ENCODE data around the gene HID1. TPM values are rescaled to one million over a fixed set of nuclear protein-coding genes. Genes with fewer than 3 reads are reported as not detected.
"Not testable (repeated sequence)": the region's sequence is repeated elsewhere in the genome, so short reads cannot be mapped to it uniquely, and the experiment has no call there.

HID1 gene
- total RNA-seq, 1 experiment from 2014 or later = 27.5 TPM

GRCh38 chr17:75001915-75002843 lies 29.6 kb upstream of the HID1 start:
- no peak for DNase-seq (ENCODE audit: low spot score)

- no peak for DNase-seq (ENCODE audit: low spot score)
Measured at GRCh38 chr17:74999523-74999922, 27.0 kb upstream of the HID1 start.

- no peak for DNase-seq (ENCODE audit: low spot score)
Measured at GRCh38 chr17:74998783-74999182, 26.2 kb upstream of the HID1 start.

GRCh38 chr17:74995847-74996246 lies 23.3 kb upstream of the HID1 start:
- DNase-seq (ENCODE audit: low spot score) = no peak

- no peak for DNase-seq (ENCODE audit: low spot score)
Measured at GRCh38 chr17:74994440-74994839, 21.9 kb upstream of the HID1 start.

GRCh38 chr17:74992223-74992622 lies 19.7 kb upstream of the HID1 start:
- DNase-seq (ENCODE audit: low spot score) = no peak

- DNase-seq (ENCODE audit: low spot score) = no peak
Measured at GRCh38 chr17:74990581-74991105, 18.1 kb upstream of the HID1 start.

GRCh38 chr17:74987909-74988711 lies 15.6 kb upstream of the HID1 start:
- peak; percentile 43 for DNase-seq (ENCODE audit: low spot score)

GRCh38 chr17:74987418-74987908 lies 14.9 kb upstream of the HID1 start, which contains the start of gene CDR2L:
Gene CDR2L (plus strand): TSS chr17:74987632. CDS start chr17:74988044, 412 bp downstream.
- peak; percentile 92 for DNase-seq (ENCODE audit: low spot score)

GRCh38 chr17:74986206-74986576 lies 13.6 kb upstream of the HID1 start:
- DNase-seq (ENCODE audit: low spot score) = no peak

GRCh38 chr17:74982663-74983313 lies 10.2 kb upstream of the HID1 start:
- not testable (repeated sequence) for DNase-seq (ENCODE audit: low spot score)

- peak; percentile 60 for DNase-seq (ENCODE audit: low spot score)
Measured at GRCh38 chr17:74981979-74982662, 9.6 kb upstream of the HID1 start.

GRCh38 chr17:74981318-74981978 lies 8.9 kb upstream of the HID1 start:
- DNase-seq (ENCODE audit: low spot score) = no peak

- no peak for DNase-seq (ENCODE audit: low spot score)
Measured at GRCh38 chr17:74979408-74980146, 7.0 kb upstream of the HID1 start.

GRCh38 chr17:74978240-74978639 lies 5.7 kb upstream of the HID1 start:
- DNase-seq (ENCODE audit: low spot score) = no peak

- no peak for DNase-seq (ENCODE audit: low spot score)
Measured at GRCh38 chr17:74977802-74978201, 5.2 kb upstream of the HID1 start.

- no peak for DNase-seq (ENCODE audit: low spot score)
Measured at GRCh38 chr17:74975943-74976342, 3.4 kb upstream of the HID1 start.

- DNase-seq (ENCODE audit: low spot score) = no peak
Measured at GRCh38 chr17:74972973-74973328, 392 bp upstream of the HID1 start.

GRCh38 chr17:74971842-74972106 lies 785 bp downstream of the HID1 start:
- no peak for DNase-seq (ENCODE audit: low spot score)

Measured in HT-29 (cell line).